HepG2 (cell line): Measurements from ENCODE around the gene GTPBP6. TPM values are rescaled to one million over a fixed set of nuclear protein-coding genes. Genes with fewer than 3 reads are reported as not detected.

Source experiments
- GABPA ChIP-seq, 2 experiments: IDR thresholded peaks; 2 replicates each; pipeline ENCODE4 v1.6.1; 2011 to 2016; ENCODE audit warnings: low read depth in 2 of 2, low read length in 1 of 2, missing biosample characterization in 1 of 2, missing genetic modification characterization in 1 of 2
- GLMP ChIP-seq: sonication (generic); formaldehyde crosslinking; IDR thresholded peaks from 2 replicates; pipeline ENCODE4 v1.9.0; 2021; ENCODE audit warnings: missing genetic modification reagents, mild to moderate bottlenecking, borderline replicate concordance
- GMEB1 ChIP-seq: sonication (generic); formaldehyde crosslinking; IDR thresholded peaks from 2 replicates; pipeline ENCODE4 v1.5.1; 2020; ENCODE audit warnings: missing genetic modification reagents, mild to moderate bottlenecking, borderline replicate concordance
- NFE2L1 ChIP-seq: sonication (generic); formaldehyde crosslinking; IDR thresholded peaks from 2 replicates; pipeline ENCODE4 v1.4.0; 2020; ENCODE audit warnings: missing genetic modification reagents, mild to moderate bottlenecking, borderline replicate concordance
- POLR2AphosphoS5 ChIP-seq: IDR thresholded peaks from 2 replicates; pipeline ENCODE4 v1.6.1; 2012; ENCODE audit warnings: low read depth, low read length
- SMARCC2 ChIP-seq: fragments of 450-650 bp; IDR thresholded peaks from 2 replicates; pipeline ENCODE4 v1.6.1; 2017; ENCODE audit warnings: antibody characterized with exemption, mild to moderate bottlenecking
- SRSF9 ChIP-seq: fragments of 200-400 bp; formaldehyde crosslinking; IDR thresholded peaks from 2 replicates; pipeline ENCODE4 v1.6.1; 2018; ENCODE audit warnings: borderline replicate concordance, mild to moderate bottlenecking, low read depth, low read length; ENCODE audit not compliant: insufficient read depth, poor library complexity, severe bottlenecking
- SYNCRIP ChIP-seq: fragments of 200-400 bp; formaldehyde crosslinking; IDR thresholded peaks from 2 replicates; pipeline ENCODE4 v1.6.1; 2018; ENCODE audit warnings: mild to moderate bottlenecking, low read depth, low read length; ENCODE audit not compliant: insufficient read depth
- TSC22D2 ChIP-seq: sonication (generic); formaldehyde crosslinking; IDR thresholded peaks from 2 replicates; pipeline ENCODE4 v1.5.1; 2020; ENCODE audit warnings: missing genetic modification reagents, mild to moderate bottlenecking, borderline replicate concordance
- ZBTB21 ChIP-seq: sonication (generic); formaldehyde crosslinking; IDR thresholded peaks from 2 replicates; pipeline ENCODE4 v1.4.0; 2020; ENCODE audit warnings: missing genetic modification reagents
- ZBTB7A ChIP-seq: sonication (generic); formaldehyde crosslinking; IDR thresholded peaks from 2 replicates; pipeline ENCODE4 v1.8.0; 2022; ENCODE audit warnings: mild to moderate bottlenecking, missing genetic modification reagents
- ZBTB8A ChIP-seq: sonication (generic); formaldehyde crosslinking; IDR thresholded peaks from 2 replicates; pipeline ENCODE4 v1.4.0; 2020; ENCODE audit warnings: mild to moderate bottlenecking, low read depth, missing genetic modification reagents, borderline replicate concordance
- ZNF138 ChIP-seq: sonication (generic); formaldehyde crosslinking; IDR thresholded peaks from 2 replicates; pipeline ENCODE4 v1.5.0; 2020; ENCODE audit warnings: mild to moderate bottlenecking, low read depth, missing genetic modification reagents
- ZNF205 ChIP-seq: IDR thresholded peaks from 2 replicates; pipeline ENCODE4 v1.6.1; 2018; ENCODE audit warnings: missing biosample characterization, missing genetic modification reagents
- ZNF432 ChIP-seq: sonication (generic); formaldehyde crosslinking; IDR thresholded peaks from 2 replicates; pipeline ENCODE4 v1.5.0; 2020; ENCODE audit warnings: missing genetic modification reagents, mild to moderate bottlenecking, borderline replicate concordance
- ZNF563 ChIP-seq: sonication (generic); formaldehyde crosslinking; IDR thresholded peaks from 2 replicates; pipeline ENCODE4 v1.8.0; 2022; ENCODE audit warnings: mild to moderate bottlenecking, moderate library complexity, missing genetic modification reagents
- polyA plus RNA-seq, 8 experiments: library from polyadenylated mRNA; depleted of rRNA in 3 of 8; stranded (reverse) in 7 of 8; unstranded in 1 of 8; fragments of >200 nt; fragmentation: Illumina TruSeq in 4 of 8; extraction: Trizol in 4 of 8; gene quantifications; 2 replicates each; pipeline versions ENCODE4 v1.2.1 to v1.2.3, GENCODE V29; 2011 to 2016; ENCODE audit warnings: low read depth in 4 of 8, missing spikeins in 1 of 8, mixed read lengths in 1 of 8; ENCODE audit not compliant: insufficient read depth in 1 of 8
- total RNA-seq, 5 experiments: library from RNA; depleted of rRNA; stranded (reverse); fragments of >200 nt; fragmentation: Illumina TruSeq; extraction: Trizol; gene quantifications; 2 replicates each; pipeline ENCODE4 v1.2.3, GENCODE V29; 2016; ENCODE audit warnings: low read depth in 1 of 5
- TF ChIP-seq, protein P1 (sequence below): sonication (generic); formaldehyde crosslinking; IDR thresholded peaks from 2 replicates; pipeline ENCODE4 v1.5.0; 2020; ENCODE audit warnings: mild to moderate bottlenecking, missing genetic modification reagents, borderline replicate concordance

GTPBP6 gene
- total and polyA plus RNA-seq, 2 of the 13 experiments (the other 11 are each of a cell fraction or from before 2014, with no cell fraction given) = 20.2 to 39.6 TPM

DNA sequence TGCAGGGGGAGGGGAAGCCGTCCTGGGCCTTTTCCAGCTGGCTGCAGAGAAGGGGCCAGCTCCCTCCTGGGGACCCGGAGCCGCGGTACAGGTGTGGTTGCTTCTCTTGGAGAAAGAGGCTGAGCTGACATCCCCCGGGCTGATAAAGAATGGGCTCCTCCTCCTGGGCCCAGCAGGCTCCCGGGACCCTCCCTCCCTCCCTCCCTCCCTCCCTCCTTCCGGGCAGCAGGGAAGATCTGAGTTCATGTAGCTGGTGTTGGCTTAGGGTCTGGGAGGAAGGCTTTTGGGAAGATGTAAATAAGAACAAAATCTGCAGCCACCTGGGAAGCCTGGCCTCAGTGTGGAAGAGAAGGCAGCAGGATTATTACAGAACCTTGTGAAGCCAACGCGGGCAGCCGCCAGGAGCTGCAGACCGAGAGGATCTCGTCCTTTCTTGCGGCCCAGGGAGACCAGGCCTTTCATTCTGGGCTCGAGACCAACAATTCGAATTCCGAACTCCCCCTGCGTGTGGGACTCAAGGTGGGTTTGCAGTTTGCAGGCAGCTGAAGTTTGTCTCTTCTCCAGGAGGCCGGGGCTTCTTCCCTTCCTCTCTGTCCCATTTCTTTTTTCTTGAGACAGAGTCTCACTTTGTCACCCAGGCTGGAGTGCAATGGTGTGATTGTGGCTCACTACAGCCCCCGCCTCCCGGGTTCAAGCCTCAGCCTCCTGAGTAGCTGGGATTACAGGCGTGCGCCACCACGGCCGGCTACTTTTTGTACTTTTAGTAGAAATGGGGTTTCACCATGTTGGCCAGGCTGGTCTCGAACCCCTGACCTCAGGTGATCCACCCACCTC is 37.2 kb downstream of the GTPBP6 start, which contains the start of gene PLCXD1 (continued):
- TF ChIP-seq POLR2AphosphoS5 = peak; percentile 28; the same call in 1 of the 2 replicates
- no peak for TF ChIP-seq GABPA (IDR thresholded peaks at IDR 0.05; ENCODE audit: low read depth, low read length)
- no peak for TF ChIP-seq GABPA (CRISPR knock-in tag; IDR thresholded peaks at IDR 0.05; ENCODE audit: low read depth)
- TF ChIP-seq SRSF9 = no peak
- TF ChIP-seq SYNCRIP = no peak
- no peak for TF ChIP-seq SMARCC2
- TF ChIP-seq, protein P1, sequence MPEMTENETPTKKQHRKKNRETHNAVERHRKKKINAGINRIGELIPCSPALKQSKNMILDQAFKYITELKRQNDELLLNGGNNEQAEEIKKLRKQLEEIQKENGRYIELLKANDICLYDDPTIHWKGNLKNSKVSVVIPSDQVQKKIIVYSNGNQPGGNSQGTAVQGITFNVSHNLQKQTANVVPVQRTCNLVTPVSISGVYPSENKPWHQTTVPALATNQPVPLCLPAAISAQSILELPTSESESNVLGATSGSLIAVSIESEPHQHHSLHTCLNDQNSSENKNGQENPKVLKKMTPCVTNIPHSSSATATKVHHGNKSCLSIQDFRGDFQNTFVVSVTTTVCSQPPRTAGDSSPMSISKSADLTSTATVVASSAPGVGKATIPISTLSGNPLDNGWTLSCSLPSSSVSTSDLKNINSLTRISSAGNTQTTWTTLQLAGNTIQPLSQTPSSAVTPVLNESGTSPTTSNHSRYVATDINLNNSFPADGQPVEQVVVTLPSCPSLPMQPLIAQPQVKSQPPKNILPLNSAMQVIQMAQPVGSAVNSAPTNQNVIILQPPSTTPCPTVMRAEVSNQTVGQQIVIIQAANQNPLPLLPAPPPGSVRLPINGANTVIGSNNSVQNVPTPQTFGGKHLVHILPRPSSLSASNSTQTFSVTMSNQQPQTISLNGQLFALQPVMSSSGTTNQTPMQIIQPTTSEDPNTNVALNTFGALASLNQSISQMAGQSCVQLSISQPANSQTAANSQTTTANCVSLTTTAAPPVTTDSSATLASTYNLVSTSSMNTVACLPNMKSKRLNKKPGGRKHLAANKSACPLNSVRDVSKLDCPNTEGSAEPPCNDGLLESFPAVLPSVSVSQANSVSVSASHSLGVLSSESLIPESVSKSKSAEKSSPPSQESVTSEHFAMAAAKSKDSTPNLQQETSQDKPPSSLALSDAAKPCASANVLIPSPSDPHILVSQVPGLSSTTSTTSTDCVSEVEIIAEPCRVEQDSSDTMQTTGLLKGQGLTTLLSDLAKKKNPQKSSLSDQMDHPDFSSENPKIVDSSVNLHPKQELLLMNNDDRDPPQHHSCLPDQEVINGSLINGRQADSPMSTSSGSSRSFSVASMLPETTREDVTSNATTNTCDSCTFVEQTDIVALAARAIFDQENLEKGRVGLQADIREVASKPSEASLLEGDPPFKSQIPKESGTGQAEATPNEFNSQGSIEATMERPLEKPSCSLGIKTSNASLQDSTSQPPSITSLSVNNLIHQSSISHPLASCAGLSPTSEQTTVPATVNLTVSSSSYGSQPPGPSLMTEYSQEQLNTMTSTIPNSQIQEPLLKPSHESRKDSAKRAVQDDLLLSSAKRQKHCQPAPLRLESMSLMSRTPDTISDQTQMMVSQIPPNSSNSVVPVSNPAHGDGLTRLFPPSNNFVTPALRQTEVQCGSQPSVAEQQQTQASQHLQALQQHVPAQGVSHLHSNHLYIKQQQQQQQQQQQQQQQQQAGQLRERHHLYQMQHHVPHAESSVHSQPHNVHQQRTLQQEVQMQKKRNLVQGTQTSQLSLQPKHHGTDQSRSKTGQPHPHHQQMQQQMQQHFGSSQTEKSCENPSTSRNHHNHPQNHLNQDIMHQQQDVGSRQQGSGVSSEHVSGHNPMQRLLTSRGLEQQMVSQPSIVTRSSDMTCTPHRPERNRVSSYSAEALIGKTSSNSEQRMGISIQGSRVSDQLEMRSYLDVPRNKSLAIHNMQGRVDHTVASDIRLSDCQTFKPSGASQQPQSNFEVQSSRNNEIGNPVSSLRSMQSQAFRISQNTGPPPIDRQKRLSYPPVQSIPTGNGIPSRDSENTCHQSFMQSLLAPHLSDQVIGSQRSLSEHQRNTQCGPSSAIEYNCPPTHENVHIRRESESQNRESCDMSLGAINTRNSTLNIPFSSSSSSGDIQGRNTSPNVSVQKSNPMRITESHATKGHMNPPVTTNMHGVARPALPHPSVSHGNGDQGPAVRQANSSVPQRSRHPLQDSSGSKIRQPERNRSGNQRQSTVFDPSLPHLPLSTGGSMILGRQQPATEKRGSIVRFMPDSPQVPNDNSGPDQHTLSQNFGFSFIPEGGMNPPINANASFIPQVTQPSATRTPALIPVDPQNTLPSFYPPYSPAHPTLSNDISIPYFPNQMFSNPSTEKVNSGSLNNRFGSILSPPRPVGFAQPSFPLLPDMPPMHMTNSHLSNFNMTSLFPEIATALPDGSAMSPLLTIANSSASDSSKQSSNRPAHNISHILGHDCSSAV = no peak
- TF ChIP-seq NFE2L1 (CRISPR knock-in tag) = no peak
- no peak for TF ChIP-seq ZNF205
- no peak for TF ChIP-seq ZBTB8A (CRISPR knock-in tag)
- TF ChIP-seq GMEB1 (CRISPR knock-in tag) = no peak
- no peak for TF ChIP-seq GLMP (CRISPR knock-in tag)
- no peak for TF ChIP-seq ZNF563
- TF ChIP-seq ZNF432 (CRISPR knock-in tag) = no peak
- no peak for TF ChIP-seq ZBTB21 (CRISPR knock-in tag)
- TF ChIP-seq ZBTB7A (CRISPR knock-in tag) = no peak
- no peak for TF ChIP-seq TSC22D2 (CRISPR knock-in tag)
- TF ChIP-seq ZNF138 (CRISPR knock-in tag) = no peak
